H1 (cell line): ENCODE results near the gene TFCP2L1. TPM values are rescaled to one million over a fixed set of nuclear protein-coding genes. Genes with fewer than 3 reads are reported as not detected.

Experiments used
- BRCA1 ChIP-seq: IDR thresholded peaks from 2 replicates; pipeline ENCODE4 v1.6.1; 2012; ENCODE audit warnings: low read depth, low read length, improper control_type of control experiment
- JUN ChIP-seq: IDR thresholded peaks from 2 replicates; pipeline ENCODE4 v1.6.1; 2011; ENCODE audit warnings: low read depth, mild to moderate bottlenecking, improper control_type of control experiment, low read length
- POLR2AphosphoS5 ChIP-seq: IDR thresholded peaks from 2 replicates; pipeline ENCODE4 v1.6.1; 2011; ENCODE audit warnings: low read depth, low read length
- RBBP5 ChIP-seq: IDR thresholded peaks from 2 replicates; pipeline ENCODE4 v1.7.1; 2012; ENCODE audit warnings: low read depth, mild to moderate bottlenecking, inconsistent platforms, low read length, moderate library complexity, borderline replicate concordance
- RFX5 ChIP-seq: IDR thresholded peaks from 2 replicates; pipeline ENCODE4 v1.6.1; 2011; ENCODE audit warnings: low read depth, low read length, improper control_type of control experiment, borderline replicate concordance
- polyA plus RNA-seq, 7 experiments: library from polyadenylated mRNA; depleted of rRNA in 3 of 7; stranded (reverse) in 5 of 7; unstranded in 2 of 7; fragments of >200 nt in 5 of 7; fragments of 200-250 nt in 2 of 7; gene quantifications; 1 replicate in 5 of 7; 2 replicates in 1 of 7; 4 replicates in 1 of 7; pipeline versions ENCODE4 v1.2.1 to v1.2.3, GENCODE V29; 2011 to 2013; ENCODE audit warnings: missing spikeins in 2 of 7, mixed read lengths in 2 of 7
- total RNA-seq: library from RNA; stranded (reverse); fragmentation: NEBNext Ultra II Directional; extraction: Animal tissue kit (Norgen Biotek cat#: 25700); gene quantifications from 2 replicates; pipeline ENCODE4 v1.2.1, GENCODE V29; 2021
- TF ChIP-seq, protein P1 (sequence below): IDR thresholded peaks from 2 replicates; pipeline ENCODE4 v1.6.1; 2011; ENCODE audit warnings: low read length, improper control_type of control experiment

The TFCP2L1 gene
- total and polyA plus RNA-seq, 2 of the 8 experiments (the other 6 are each of a cell fraction or from before 2014, with no cell fraction given) = 1.5 to 3.8 TPM

DNA sequence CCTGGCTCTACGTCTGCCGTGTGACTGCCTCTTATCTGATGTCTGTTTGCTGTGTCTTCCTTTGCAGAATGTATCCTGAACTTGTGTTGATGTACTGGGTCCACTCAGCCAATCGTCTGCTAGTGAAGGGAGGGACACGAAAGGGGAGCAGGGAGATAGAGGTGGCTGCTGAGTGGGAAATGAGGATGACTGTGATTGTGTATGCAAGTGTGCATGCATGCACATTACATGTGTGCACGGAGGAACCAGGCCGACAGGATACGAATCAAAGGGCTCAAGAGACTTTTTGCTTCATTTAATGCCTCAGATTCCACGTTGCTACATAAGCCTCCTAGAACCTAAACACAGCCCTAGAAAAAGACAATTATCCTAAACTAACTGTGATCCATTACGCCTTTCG, 111.2 kb downstream of the TFCP2L1 start (continued):
- TF ChIP-seq, protein P1, sequence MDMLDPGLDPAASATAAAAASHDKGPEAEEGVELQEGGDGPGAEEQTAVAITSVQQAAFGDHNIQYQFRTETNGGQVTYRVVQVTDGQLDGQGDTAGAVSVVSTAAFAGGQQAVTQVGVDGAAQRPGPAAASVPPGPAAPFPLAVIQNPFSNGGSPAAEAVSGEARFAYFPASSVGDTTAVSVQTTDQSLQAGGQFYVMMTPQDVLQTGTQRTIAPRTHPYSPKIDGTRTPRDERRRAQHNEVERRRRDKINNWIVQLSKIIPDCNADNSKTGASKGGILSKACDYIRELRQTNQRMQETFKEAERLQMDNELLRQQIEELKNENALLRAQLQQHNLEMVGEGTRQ = no peak
- no peak for TF ChIP-seq POLR2AphosphoS5
- TF ChIP-seq RFX5 = no peak
- TF ChIP-seq BRCA1 = no peak
- no peak for TF ChIP-seq RBBP5
- TF ChIP-seq JUN = no peak
- TF ChIP-seq, all 59 proteins: peak for 0
